ENCODE data around the gene ZNF674.
"Not testable (repeated sequence)": the region's sequence is repeated elsewhere in the genome, so short reads cannot be mapped to it uniquely, and the experiment has no call there.

ZNF674 gene

GRCh38 chrX:46460801-46461659 is 84.2 kb downstream of the ZNF674 start:
- DNase-seq = not testable (repeated sequence)

- no peak for DNase-seq
These were observed 85.6 kb downstream of the ZNF674 start for GRCh38 chrX:46459603-46460002.

- DNase-seq = no peak
These were observed 88.9 kb downstream of the ZNF674 start for GRCh38 chrX:46456125-46456922.
